ENCODE measurements around the gene CTNNA3.

DNA sequence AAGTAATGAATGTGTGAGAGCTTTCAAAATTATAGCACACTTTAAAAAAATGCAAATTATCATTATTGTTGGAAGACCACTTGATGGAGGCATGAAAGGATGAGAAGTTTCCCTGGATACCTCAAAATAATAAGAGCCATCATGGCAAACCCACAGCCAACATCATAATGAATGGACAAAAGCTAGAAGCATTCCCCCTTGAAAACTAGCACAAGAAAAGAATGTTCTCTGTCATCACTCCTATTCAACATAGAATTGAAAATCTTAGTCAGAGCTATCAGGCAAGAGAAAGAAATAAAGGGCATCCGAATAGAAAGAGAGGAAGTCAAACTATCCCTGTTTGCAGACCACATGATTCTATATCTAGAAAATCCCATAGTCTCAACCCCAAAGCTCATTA lies 1657.4 kb downstream of the CTNNA3 start:
- TF ChIP-seq CTCF (IDR thresholded peaks at IDR 0.05) (no peak), POLR2A (IDR thresholded peaks at IDR 0.05) (no peak)
